Measurements from ENCODE around the gene KREMEN1. TPM values are rescaled to one million over a fixed set of nuclear protein-coding genes. Genes with fewer than 3 reads are reported as not detected.
A peak's percentile ranks its signal among the peaks of the same experiment; 100 is the strongest.

Gene KREMEN1
- total and polyA plus RNA-seq, 4 donors = 5.7 to 12.7 (median 8.3) TPM

GRCh38 chr22:29061773-29062172 lies 11.1 kb upstream of the KREMEN1 start, which contains the start of gene C22orf31:
Gene C22orf31 (minus strand): TSS chr22:29061831. CDS start chr22:29061792, 39 bp downstream.
- no CpG with 5 or more reads among the region's 2 CpGs for WGBS (ENCODE audit: insufficient coverage)
- Histone ChIP-seq H3K4me3 (ENCODE audit: low read depth, low read length) (no peak within 1 kb of the TSS), H3K4me1 (ENCODE audit: control insufficient read depth, insufficient read depth, low read length) (no peaks in the 10 kb centered on the region), H3K9me3 (ENCODE audit: control insufficient read depth, insufficient read depth, low read length) (no peaks in the 10 kb centered on the region), H3K36me3 (ENCODE audit: control insufficient read depth, insufficient read depth, low read length) (no peaks in the 10 kb centered on the region), H3K27me3 (ENCODE audit: control insufficient read depth, insufficient read depth, low read length) (no peaks in the 10 kb centered on the region), H3K27ac (ENCODE audit: low read depth, low read length) (no peak within 1 kb of the TSS)
- DNase-seq (ENCODE audit: low read depth in 4 of 6, low spot score in 6 of 6) = no peak

DNA sequence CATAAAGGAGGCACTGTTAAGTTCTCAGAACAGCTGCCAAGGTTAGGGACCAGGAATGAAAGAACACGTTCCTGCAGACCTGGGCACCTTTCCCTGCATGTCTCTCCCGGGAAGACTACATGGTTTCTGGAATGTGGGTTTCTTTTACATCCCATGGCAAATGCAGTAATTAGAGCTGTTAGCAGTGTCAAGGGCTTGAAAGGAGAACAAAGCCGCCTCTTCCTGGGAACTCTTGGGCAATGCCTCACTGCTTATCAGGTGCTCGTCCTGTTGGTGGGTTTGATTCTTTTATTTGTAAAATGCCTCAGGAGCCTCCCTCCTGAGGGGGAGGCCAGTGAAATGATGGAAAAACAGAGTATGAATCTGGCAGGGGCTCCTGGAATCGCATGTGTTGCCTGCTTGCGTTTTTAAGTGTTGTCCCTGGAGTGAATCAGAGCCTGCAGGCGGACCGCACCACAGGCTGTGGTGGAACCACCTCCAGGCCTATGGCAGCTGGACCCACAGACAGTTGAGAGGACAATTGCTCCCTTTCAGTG lies 10.5 kb upstream of the KREMEN1 start:
- no peaks in the 10 kb centered on the region for H3K36me3 ChIP-seq (ENCODE audit: control insufficient read depth, insufficient read depth, low read length)
- no peak for DNase-seq (ENCODE audit: low read depth in 4 of 6, low spot score in 6 of 6)
- H3K27ac ChIP-seq (ENCODE audit: low read depth, low read length) = no peak overlapping the region
- no peaks in the 10 kb centered on the region for H3K9me3 ChIP-seq (ENCODE audit: control insufficient read depth, insufficient read depth, low read length)
- no peaks in the 10 kb centered on the region for H3K27me3 ChIP-seq (ENCODE audit: control insufficient read depth, insufficient read depth, low read length)
- no peaks in the 10 kb centered on the region for H3K4me1 ChIP-seq (ENCODE audit: control insufficient read depth, insufficient read depth, low read length)
- H3K4me3 ChIP-seq (ENCODE audit: low read depth, low read length) = no peak overlapping the region
- 45% methylated on average over 8 of the region's 8 CpGs for WGBS (ENCODE audit: insufficient coverage)

DNA sequence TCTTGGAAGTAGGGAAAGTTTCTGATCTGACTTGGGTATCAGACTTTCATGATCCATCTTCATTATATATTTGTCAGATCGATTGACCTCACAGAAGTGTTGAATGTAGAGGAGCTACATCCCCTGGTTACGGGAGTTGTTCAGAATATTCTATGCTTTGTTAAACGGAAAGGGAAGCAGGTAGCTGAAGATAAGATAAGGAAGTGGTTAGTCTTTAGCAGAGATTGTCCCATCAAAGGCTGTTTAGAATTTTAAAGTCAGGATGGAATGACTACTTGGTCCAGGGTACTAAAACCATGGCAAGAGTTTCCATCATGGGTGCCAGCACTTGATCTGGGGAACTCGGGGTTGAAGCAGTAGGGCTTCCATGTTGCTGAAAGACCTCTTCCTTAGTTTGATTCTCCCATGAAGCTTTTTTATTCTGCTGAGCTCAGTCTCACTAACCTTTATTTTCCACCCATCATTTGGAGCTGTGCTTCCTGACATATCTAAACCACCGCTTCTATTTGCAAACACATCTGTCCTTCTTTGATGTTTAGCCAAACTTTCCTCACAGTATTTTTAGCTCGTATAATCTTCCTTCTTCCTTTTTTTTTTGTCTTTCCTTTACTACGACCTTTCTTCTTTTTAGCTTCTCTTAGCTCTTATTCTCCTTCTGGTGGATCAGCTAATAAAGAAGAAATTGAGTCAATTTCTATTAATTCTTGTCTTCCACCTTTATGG lies 7.2 kb upstream of the KREMEN1 start:
- Histone ChIP-seq H3K36me3 (ENCODE audit: control insufficient read depth, insufficient read depth, low read length) (no peaks in the 10 kb centered on the region), H3K27me3 (ENCODE audit: control insufficient read depth, insufficient read depth, low read length) (no peaks in the 10 kb centered on the region), H3K4me3 (ENCODE audit: low read depth, low read length) (no peak overlapping the region), H3K9me3 (ENCODE audit: control insufficient read depth, insufficient read depth, low read length) (no peaks in the 10 kb centered on the region), H3K27ac (ENCODE audit: low read depth, low read length) (no peak overlapping the region), H3K4me1 (ENCODE audit: control insufficient read depth, insufficient read depth, low read length) (no peaks in the 10 kb centered on the region)
- 53% methylated on average over 5 of the region's 7 CpGs for WGBS (ENCODE audit: insufficient coverage)
- DNase-seq (ENCODE audit: low read depth in 4 of 6, low spot score in 6 of 6) = no peak

GRCh38 chr22:29069463-29069862 lies 3.4 kb upstream of the KREMEN1 start:
- Histone ChIP-seq H3K27me3 (ENCODE audit: control insufficient read depth, insufficient read depth, low read length) (peaks cover 32% of the 10 kb centered on the region), H3K4me1 (ENCODE audit: control insufficient read depth, insufficient read depth, low read length) (peaks cover 30% of the 10 kb centered on the region), H3K9me3 (ENCODE audit: control insufficient read depth, insufficient read depth, low read length) (no peaks in the 10 kb centered on the region), H3K27ac (ENCODE audit: low read depth, low read length) (no peak overlapping the region), H3K36me3 (ENCODE audit: control insufficient read depth, insufficient read depth, low read length) (no peaks in the 10 kb centered on the region), H3K4me3 (ENCODE audit: low read depth, low read length) (no peak overlapping the region)
- WGBS (ENCODE audit: insufficient coverage) = 75% methylated on average over 4 of the region's 4 CpGs
- DNase-seq (ENCODE audit: low read depth in 4 of 6, low spot score in 6 of 6) = no peak

- Histone ChIP-seq H3K4me1 (ENCODE audit: control insufficient read depth, insufficient read depth, low read length) (peaks cover 30% of the 10 kb centered on the region), H3K27me3 (ENCODE audit: control insufficient read depth, insufficient read depth, low read length) (peaks cover 32% of the 10 kb centered on the region), H3K9me3 (ENCODE audit: control insufficient read depth, insufficient read depth, low read length) (no peaks in the 10 kb centered on the region), H3K4me3 (ENCODE audit: low read depth, low read length) (no peak overlapping the region), H3K36me3 (ENCODE audit: control insufficient read depth, insufficient read depth, low read length) (no peaks in the 10 kb centered on the region), H3K27ac (ENCODE audit: low read depth, low read length) (no peak overlapping the region)
- no peak for DNase-seq (ENCODE audit: low read depth in 4 of 6, low spot score in 6 of 6)
- WGBS (ENCODE audit: insufficient coverage) = 93% methylated on average over 3 of the region's 4 CpGs
Measured at GRCh38 chr22:29070490-29070889, 2.3 kb upstream of the KREMEN1 start.

DNA sequence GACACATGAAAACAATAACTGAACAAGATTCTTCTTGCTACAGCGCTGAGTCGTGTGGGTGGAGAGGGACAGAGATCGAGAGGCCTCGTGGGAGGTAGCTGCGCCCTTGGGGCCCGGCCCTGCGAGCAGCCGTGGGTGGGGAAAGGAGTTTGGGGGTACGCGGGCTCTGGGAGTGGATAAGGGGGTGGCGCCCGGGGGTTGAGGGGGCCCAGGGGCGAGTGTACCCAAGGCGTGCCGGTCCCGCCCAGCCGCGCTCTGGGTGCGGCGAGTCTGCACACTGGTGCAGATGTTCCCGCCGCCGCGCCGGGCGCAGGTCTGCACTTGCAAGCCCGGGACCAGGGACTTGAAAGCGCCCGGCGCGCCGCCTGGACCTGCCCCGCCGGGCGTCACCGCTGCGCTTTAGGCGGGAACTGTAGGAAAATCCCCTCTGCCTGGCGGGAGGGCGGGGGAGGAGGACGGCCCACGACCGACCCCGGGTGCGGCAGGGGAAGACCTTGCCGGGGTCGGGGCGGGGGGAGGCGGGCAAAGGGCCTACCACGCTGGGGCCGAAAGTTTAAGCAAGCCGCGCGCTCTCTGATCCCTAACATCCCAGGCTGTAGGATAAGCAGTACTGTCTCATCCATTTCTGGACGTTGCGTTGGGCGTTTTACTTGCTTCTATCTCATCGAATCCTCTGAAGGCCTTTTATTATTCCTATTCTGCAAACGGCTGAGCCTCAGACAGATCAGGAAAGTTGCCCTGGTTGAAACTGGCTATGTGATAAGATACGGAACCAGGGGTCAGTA lies 1.4 kb upstream of the KREMEN1 start:
- 5% methylated on average over 57 of the region's 60 CpGs for WGBS (ENCODE audit: insufficient coverage)
- peak overlapping the region; percentile 9 for H3K4me3 ChIP-seq (ENCODE audit: low read depth, low read length)
- peaks cover 32% of the 10 kb centered on the region for H3K27me3 ChIP-seq (ENCODE audit: control insufficient read depth, insufficient read depth, low read length)
- H3K27ac ChIP-seq (ENCODE audit: low read depth, low read length) = peak overlapping the region; percentile 43
- H3K9me3 ChIP-seq (ENCODE audit: control insufficient read depth, insufficient read depth, low read length) = no peaks in the 10 kb centered on the region
- no peaks in the 10 kb centered on the region for H3K36me3 ChIP-seq (ENCODE audit: control insufficient read depth, insufficient read depth, low read length)
- DNase-seq (ENCODE audit: low read depth in 4 of 6, low spot score in 6 of 6) = peak in 1 of 6 donors; percentile 46
- H3K4me1 ChIP-seq (ENCODE audit: control insufficient read depth, insufficient read depth, low read length) = peaks cover 30% of the 10 kb centered on the region

GRCh38 chr22:29072193-29072978 lies 449 bp upstream of the KREMEN1 start:
- Histone ChIP-seq H3K27ac (ENCODE audit: low read depth, low read length) (no peak overlapping the region), H3K4me1 (ENCODE audit: control insufficient read depth, insufficient read depth, low read length) (peaks cover 30% of the 10 kb centered on the region)
- WGBS (ENCODE audit: insufficient coverage) = 18% methylated on average over 38 of the region's 41 CpGs

DNA sequence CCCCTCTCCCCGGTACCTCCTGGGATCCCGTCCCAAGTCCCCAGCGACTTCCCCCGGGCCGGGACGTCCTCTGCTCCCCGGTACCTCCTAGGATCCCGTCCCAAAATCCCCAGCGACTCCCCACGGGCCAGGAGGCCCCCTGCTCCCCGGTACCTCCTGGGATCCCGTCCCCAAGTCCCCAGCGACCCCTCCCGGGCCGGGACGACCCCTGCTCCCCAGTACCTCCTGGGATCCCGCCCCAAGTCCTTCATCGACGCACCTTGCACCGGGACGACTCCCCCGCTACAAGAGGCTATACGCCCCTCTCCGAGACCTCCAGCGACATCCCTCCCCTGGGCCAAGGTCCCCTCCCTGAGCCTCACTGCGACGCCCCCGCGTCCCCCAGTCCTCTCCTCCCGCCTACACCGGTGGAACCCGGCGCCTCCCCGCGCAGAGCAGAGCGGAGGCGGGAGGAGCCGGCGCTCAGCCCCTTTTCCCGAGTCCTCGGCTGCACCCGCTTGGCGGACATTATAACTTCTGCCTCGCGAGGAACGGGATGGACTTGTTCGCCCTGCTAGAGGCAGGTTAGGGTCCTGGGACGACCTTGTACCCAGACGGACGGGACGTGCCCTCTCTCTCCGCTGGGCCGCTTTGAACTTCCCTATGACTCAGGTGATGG lies 912 bp downstream of the KREMEN1 start:
- peaks cover 32% of the 10 kb centered on the region for H3K27me3 ChIP-seq (ENCODE audit: control insufficient read depth, insufficient read depth, low read length)
- peaks cover 30% of the 10 kb centered on the region for H3K4me1 ChIP-seq (ENCODE audit: control insufficient read depth, insufficient read depth, low read length)
- 2% methylated on average over 48 of the region's 53 CpGs for WGBS (ENCODE audit: insufficient coverage)
- no peaks in the 10 kb centered on the region for H3K9me3 ChIP-seq (ENCODE audit: control insufficient read depth, insufficient read depth, low read length)
- H3K36me3 ChIP-seq (ENCODE audit: control insufficient read depth, insufficient read depth, low read length) = no peaks in the 10 kb centered on the region
- H3K27ac ChIP-seq (ENCODE audit: low read depth, low read length) = peak overlapping the region; percentile 51
- peak in 2 of 6 donors; percentile 59 to 72 for DNase-seq (ENCODE audit: low read depth in 4 of 6, low spot score in 6 of 6)
- H3K4me3 ChIP-seq (ENCODE audit: low read depth, low read length) = peak overlapping the region; percentile 63

More at GRCh38 chr22:29072193-29072978, 449 bp upstream of the KREMEN1 start:
- no peaks in the 10 kb centered on the region for H3K9me3 ChIP-seq (ENCODE audit: control insufficient read depth, insufficient read depth, low read length)
- peak in 4 of 6 donors; percentile 49 to 89 (median 69) for DNase-seq (ENCODE audit: low read depth in 4 of 6, low spot score in 6 of 6)
- no peaks in the 10 kb centered on the region for H3K36me3 ChIP-seq (ENCODE audit: control insufficient read depth, insufficient read depth, low read length)
- peak overlapping the region; percentile 61 for H3K4me3 ChIP-seq (ENCODE audit: low read depth, low read length)
- H3K27me3 ChIP-seq (ENCODE audit: control insufficient read depth, insufficient read depth, low read length) = peaks cover 32% of the 10 kb centered on the region
